Mesothelial cell of epicardium (in vitro differentiated cells): ENCODE measurements around the gene IQGAP2. TPM values are rescaled to one million over a fixed set of nuclear protein-coding genes. Genes with fewer than 3 reads are reported as not detected.

Source experiments
- DNase-seq, 2 experiments: peaks; one replicate each; pipeline ENCODE4 v3.0.0; 2021; ENCODE audit warnings: low spot score in 2 of 2; ENCODE audit not compliant: unreplicated experiment in 2 of 2
- H3K27ac Mint-ChIP-seq: 2 replicates; pipeline ENCODE4 v1.8.0; 2021; ENCODE audit warnings: mixed read lengths
- H3K27me3 Mint-ChIP-seq: 2 replicates; pipeline ENCODE4 v1.8.0; 2021; ENCODE audit warnings: low read depth, mixed read lengths
- H3K36me3 Mint-ChIP-seq: 2 replicates; pipeline ENCODE4 v1.8.0; 2021; ENCODE audit warnings: mixed read lengths
- H3K4me1 Mint-ChIP-seq: 2 replicates; pipeline ENCODE4 v1.8.0; 2021; ENCODE audit warnings: mixed read lengths
- H3K4me3 Mint-ChIP-seq: 2 replicates; pipeline ENCODE4 v1.8.0; 2021; ENCODE audit warnings: mild to moderate bottlenecking, moderate library complexity, mixed read lengths
- H3K9me3 Mint-ChIP-seq: 2 replicates; pipeline ENCODE4 v1.8.0; 2021; ENCODE audit warnings: mixed read lengths
- total RNA-seq: library from RNA; stranded (reverse); gene quantifications from 3 replicates; pipeline ENCODE4 v1.2.1, GENCODE V29; 2021
- TF ChIP-seq, protein P1 (sequence below): fragments of 200-600 bp; sonication (generic); IDR thresholded peaks from one replicate; pipeline ENCODE4 v1.5.0; 2021; ENCODE audit warnings: antibody characterized with exemption; ENCODE audit not compliant: unreplicated experiment

IQGAP2 gene
- total RNA-seq, 1 donor from 2014 or later: 13.9 TPM

GRCh38 chr5:76468635-76469425 is 65.7 kb downstream of the IQGAP2 start:
- H3K4me1 Mint-ChIP-seq: peaks cover 4% of the 10 kb centered on the region
- DNase-seq: no peak

GRCh38 chr5:76469656-76470290 is 66.7 kb downstream of the IQGAP2 start:
- H3K4me1 Mint-ChIP-seq: peaks cover 4% of the 10 kb centered on the region
- no peaks in the 10 kb centered on the region for H3K36me3 Mint-ChIP-seq
- no peak for DNase-seq
- H3K27me3 Mint-ChIP-seq: no peaks in the 10 kb centered on the region
- peaks cover 8% of the 10 kb centered on the region for H3K9me3 Mint-ChIP-seq
- no peak overlapping the region for H3K4me3 Mint-ChIP-seq
- no peak overlapping the region for H3K27ac Mint-ChIP-seq
- TF ChIP-seq, protein P1, sequence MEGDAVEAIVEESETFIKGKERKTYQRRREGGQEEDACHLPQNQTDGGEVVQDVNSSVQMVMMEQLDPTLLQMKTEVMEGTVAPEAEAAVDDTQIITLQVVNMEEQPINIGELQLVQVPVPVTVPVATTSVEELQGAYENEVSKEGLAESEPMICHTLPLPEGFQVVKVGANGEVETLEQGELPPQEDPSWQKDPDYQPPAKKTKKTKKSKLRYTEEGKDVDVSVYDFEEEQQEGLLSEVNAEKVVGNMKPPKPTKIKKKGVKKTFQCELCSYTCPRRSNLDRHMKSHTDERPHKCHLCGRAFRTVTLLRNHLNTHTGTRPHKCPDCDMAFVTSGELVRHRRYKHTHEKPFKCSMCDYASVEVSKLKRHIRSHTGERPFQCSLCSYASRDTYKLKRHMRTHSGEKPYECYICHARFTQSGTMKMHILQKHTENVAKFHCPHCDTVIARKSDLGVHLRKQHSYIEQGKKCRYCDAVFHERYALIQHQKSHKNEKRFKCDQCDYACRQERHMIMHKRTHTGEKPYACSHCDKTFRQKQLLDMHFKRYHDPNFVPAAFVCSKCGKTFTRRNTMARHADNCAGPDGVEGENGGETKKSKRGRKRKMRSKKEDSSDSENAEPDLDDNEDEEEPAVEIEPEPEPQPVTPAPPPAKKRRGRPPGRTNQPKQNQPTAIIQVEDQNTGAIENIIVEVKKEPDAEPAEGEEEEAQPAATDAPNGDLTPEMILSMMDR: no peak

More at GRCh38 chr5:76468635-76469425, 65.7 kb downstream of the IQGAP2 start:
- Mint-ChIP-seq H3K36me3 (no peaks in the 10 kb centered on the region), H3K9me3 (peaks cover 14% of the 10 kb centered on the region), H3K4me3 (no peak overlapping the region), H3K27me3 (no peaks in the 10 kb centered on the region), H3K27ac (no peak overlapping the region)
- TF ChIP-seq, protein P1: no peak

DNA sequence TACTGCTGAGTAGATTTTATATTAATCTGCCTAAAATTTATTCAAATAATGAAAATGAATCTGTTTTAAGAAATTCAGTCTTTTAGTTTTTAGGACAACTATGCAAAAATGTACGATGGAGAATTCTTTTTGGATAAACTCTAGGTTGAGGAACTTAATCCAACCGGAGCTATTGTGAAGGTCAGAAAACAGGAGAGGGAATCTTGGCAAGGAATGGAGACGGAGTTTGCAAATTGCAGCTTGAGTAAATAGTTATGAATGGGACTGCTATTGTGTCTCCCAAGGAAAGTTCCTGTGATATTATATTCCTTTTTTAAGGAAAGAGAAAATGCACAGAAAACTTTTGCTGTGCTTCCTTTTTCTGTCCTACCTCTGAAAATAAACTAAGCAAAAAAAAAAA is 67.9 kb downstream of the IQGAP2 start:
- H3K36me3 Mint-ChIP-seq: no peaks in the 10 kb centered on the region
- DNase-seq: no peak
- TF ChIP-seq, protein P1: no peak
- H3K9me3 Mint-ChIP-seq: no peaks in the 10 kb centered on the region
- H3K27ac Mint-ChIP-seq: no peak overlapping the region
- no peaks in the 10 kb centered on the region for H3K27me3 Mint-ChIP-seq
- H3K4me1 Mint-ChIP-seq: peaks cover 6% of the 10 kb centered on the region
- no peak overlapping the region for H3K4me3 Mint-ChIP-seq

GRCh38 chr5:76471406-76471805 is 68.3 kb downstream of the IQGAP2 start:
- H3K4me1 Mint-ChIP-seq: peaks cover 11% of the 10 kb centered on the region
- no peak overlapping the region for H3K4me3 Mint-ChIP-seq
- no peak for DNase-seq
- no peak overlapping the region for H3K27ac Mint-ChIP-seq
- H3K36me3 Mint-ChIP-seq: no peaks in the 10 kb centered on the region
- TF ChIP-seq, protein P1: no peak
- H3K27me3 Mint-ChIP-seq: no peaks in the 10 kb centered on the region
- H3K9me3 Mint-ChIP-seq: no peaks in the 10 kb centered on the region

DNA sequence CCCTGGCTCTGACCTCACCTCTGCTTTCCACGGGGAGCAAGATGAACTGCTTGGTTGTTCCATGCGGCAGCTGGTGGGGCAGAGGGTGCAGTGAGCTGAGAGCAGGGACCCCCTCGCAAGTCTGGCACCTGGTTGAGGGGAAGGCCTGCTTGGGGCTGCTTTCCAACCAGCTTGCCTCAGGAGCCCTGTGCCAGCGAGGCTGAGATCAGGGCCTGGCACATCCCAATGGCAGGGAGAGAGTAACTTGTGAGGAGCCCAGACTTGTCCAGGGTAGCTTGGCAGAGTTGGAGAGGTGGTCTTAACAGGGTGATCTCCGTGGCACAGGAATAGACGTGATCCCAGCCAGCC is 68.9 kb downstream of the IQGAP2 start:
- no peaks in the 10 kb centered on the region for H3K36me3 Mint-ChIP-seq
- DNase-seq: no peak
- H3K27me3 Mint-ChIP-seq: no peaks in the 10 kb centered on the region
- H3K27ac Mint-ChIP-seq: no peak overlapping the region
- peaks cover 12% of the 10 kb centered on the region for H3K4me1 Mint-ChIP-seq
- TF ChIP-seq, protein P1: no peak
- H3K9me3 Mint-ChIP-seq: no peaks in the 10 kb centered on the region
- H3K4me3 Mint-ChIP-seq: no peak overlapping the region
